Measurements from ENCODE around the gene TIMM29. TPM values are rescaled to one million over a fixed set of nuclear protein-coding genes. Genes with fewer than 3 reads are reported as not detected.

The TIMM29 gene
- 10 to 100 TPM; 20.0 to 26.8 TPM for total RNA-seq
- 20.9 TPM for polyA plus RNA-seq (2013, experiment 1 of 2)
- polyA plus RNA-seq (2013, experiment 2 of 2): 20.7 TPM
- long read RNA-seq, experiment 1, transcript TIMM29-201 (2 exons, 1,425 nt): major isoform, 8 of 13 reads
- long read RNA-seq, experiment 1, partial matches to known transcripts: 5 of 13 reads
- long read RNA-seq, experiment 1, other reads (novel, unspliced or antisense): 0 of 13 reads
- long read RNA-seq, experiment 2, transcript TIMM29-201 (2 exons, 1,425 nt): major isoform, 35 of 38 reads
- long read RNA-seq, experiment 2, partial matches to known transcripts: 2 of 38 reads
- long read RNA-seq, experiment 2, other reads (novel, unspliced or antisense): 1 of 38 reads
- long read RNA-seq, experiment 3, transcript TIMM29-201 (2 exons, 1,425 nt): major isoform, 36 of 38 reads
- long read RNA-seq, experiment 3, partial matches to known transcripts: 0 of 38 reads
- long read RNA-seq, experiment 3, other reads (novel, unspliced or antisense): 2 of 38 reads
- long read RNA-seq, experiment 4: 0 reads

DNA sequence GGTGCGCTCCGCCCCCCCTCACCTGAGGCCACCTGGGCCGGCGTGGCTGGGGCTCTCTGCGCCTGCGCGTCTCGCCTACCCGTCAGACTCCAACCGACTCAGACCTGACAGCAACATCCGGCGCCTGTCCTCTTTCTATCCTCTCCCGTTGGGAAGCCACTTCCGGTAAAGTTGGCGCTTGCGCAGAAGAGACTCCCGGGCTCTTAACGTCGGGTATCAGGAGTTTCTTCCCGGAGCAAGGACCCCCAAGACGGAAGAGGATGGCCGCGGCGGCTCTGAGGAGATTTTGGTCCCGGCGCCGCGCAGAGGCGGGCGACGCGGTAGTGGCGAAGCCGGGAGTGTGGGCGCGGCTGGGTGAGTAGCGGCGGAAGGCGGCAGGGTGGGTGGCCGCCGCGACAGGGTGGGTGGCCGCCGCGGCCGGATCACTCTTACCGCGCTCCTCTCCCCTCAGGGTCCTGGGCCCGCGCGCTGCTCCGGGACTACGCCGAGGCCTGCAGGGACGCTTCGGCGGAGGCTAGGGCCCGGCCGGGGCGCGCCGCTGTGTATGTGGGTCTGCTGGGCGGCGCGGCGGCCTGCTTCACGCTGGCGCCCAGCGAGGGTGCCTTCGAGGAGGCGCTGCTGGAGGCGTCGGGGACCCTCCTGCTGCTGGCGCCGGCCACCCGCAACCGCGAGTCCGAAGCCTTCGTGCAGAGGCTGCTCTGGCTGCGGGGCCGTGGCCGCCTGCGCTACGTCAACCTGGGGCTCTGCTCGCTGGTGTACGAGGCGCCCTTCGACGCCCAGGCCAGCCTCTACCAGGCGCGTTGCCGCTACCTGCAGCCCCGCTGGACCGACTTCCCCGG is at the start of gene TIMM29, which contains the start of gene YIPF2:
TIMM29 (plus strand) TSS at position 249 of the 839 bp plus-strand sequence; CDS start at position 261, 12 bp downstream.
YIPF2 (minus strand) TSS at position 77 of the 839 bp plus-strand sequence. CDS start 229 bp downstream, outside the sequence.
- Mint-ChIP-seq H3K9me3 (no peaks in the 10 kb centered on the region), H3K4me3 (peak within 1 kb of the TSS; percentile 86), H3K27ac (peak within 1 kb of the TSS; percentile 81), H3K27me3 (ENCODE audit: insufficient read depth) (no peaks in the 10 kb centered on the region), H3K4me1 (no peaks in the 10 kb centered on the region), H3K36me3 (ENCODE audit: low read depth) (peaks cover 30% of the 10 kb centered on the region)
- H3K27me3 ChIP-seq (ENCODE audit: control insufficient read depth, insufficient read depth, low read length, poor library complexity, severe bottlenecking): no peaks in the 10 kb centered on the region
- DNase-seq: peak; percentile 99
- H3K9ac ChIP-seq (ENCODE audit: extremely low read depth, low read length, poor library complexity, severe bottlenecking): peak within 1 kb of the TSS; percentile 69
- H3K9me3 ChIP-seq (ENCODE audit: control insufficient read depth, low read length): no peaks in the 10 kb centered on the region
- WGBS, 2 experiments (ENCODE audit: insufficient coverage in 1 of 2, insufficient read length in 1 of 2): 0 to 1% methylated on average over 46 to 96 of the region's 96 CpGs
- peak within 1 kb of the TSS; percentile 85 for H3K4me3 ChIP-seq (ENCODE audit: low read length)
- H3K27ac ChIP-seq (ENCODE audit: low read depth, low read length): peak within 1 kb of the TSS; percentile 57
- H3K4me1 ChIP-seq (ENCODE audit: control insufficient read depth, insufficient read depth, low read length): peaks cover 4% of the 10 kb centered on the region
- peaks cover 34% of the 10 kb centered on the region for H3K36me3 ChIP-seq (ENCODE audit: control insufficient read depth, insufficient read depth, low read length)
- TF ChIP-seq, protein P1, sequence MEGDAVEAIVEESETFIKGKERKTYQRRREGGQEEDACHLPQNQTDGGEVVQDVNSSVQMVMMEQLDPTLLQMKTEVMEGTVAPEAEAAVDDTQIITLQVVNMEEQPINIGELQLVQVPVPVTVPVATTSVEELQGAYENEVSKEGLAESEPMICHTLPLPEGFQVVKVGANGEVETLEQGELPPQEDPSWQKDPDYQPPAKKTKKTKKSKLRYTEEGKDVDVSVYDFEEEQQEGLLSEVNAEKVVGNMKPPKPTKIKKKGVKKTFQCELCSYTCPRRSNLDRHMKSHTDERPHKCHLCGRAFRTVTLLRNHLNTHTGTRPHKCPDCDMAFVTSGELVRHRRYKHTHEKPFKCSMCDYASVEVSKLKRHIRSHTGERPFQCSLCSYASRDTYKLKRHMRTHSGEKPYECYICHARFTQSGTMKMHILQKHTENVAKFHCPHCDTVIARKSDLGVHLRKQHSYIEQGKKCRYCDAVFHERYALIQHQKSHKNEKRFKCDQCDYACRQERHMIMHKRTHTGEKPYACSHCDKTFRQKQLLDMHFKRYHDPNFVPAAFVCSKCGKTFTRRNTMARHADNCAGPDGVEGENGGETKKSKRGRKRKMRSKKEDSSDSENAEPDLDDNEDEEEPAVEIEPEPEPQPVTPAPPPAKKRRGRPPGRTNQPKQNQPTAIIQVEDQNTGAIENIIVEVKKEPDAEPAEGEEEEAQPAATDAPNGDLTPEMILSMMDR (conservative IDR thresholded peaks at IDR 0.05): no peak

DNA sequence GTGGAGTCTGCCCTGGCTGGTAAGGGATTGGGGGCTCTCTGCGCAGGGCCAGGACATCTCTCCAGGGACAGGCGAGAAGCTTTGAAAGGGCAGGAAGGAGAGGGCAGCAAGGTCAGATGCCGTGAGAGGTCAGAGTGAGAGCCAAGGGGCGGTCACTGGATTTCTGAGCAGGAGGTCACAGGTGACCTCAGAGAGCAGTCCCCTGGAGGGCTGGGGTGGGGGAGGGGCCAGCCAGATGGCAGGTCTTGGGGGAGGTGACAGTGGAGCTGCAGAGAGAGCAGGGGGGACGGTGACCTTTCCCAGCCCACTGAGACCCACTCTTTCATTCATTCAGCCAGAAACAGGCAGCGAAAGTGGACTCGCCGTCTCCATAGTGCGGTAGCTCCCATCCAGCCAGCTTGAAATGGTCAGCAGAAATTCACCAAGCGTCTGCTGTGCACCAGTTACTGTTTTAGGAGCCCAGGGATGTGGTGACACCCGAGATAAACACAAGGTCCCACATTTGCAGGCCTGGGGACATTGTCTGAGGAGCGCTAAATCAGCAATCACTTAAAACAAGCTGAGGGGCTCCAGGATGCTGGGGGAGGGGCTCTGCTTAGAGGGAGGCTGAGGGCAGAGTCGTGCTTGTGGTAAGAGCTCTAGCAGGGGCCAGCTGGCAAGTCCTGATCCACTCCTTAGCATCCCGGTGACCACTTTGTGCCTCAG is 47.1 kb upstream of the TIMM29 start:
- H3K4me1 Mint-ChIP-seq: peaks cover 40% of the 10 kb centered on the region
- H3K27ac ChIP-seq (ENCODE audit: low read depth, low read length): peak overlapping the region; percentile 81
- no peaks in the 10 kb centered on the region for H3K36me3 Mint-ChIP-seq (ENCODE audit: low read depth)

More for the DNA sequence above, 47.1 kb upstream of the TIMM29 start:
- peak overlapping the region; percentile 18 for H3K9ac ChIP-seq (ENCODE audit: extremely low read depth, low read length, poor library complexity, severe bottlenecking)
- Mint-ChIP-seq H3K4me3 (peak overlapping the region; percentile 37), H3K9me3 (no peaks in the 10 kb centered on the region), H3K27me3 (ENCODE audit: insufficient read depth) (no peaks in the 10 kb centered on the region), H3K27ac (peak overlapping the region; percentile 92)
- no peaks in the 10 kb centered on the region for H3K36me3 ChIP-seq (ENCODE audit: control insufficient read depth, insufficient read depth, low read length)
- WGBS, 2 experiments (ENCODE audit: insufficient coverage in 1 of 2, insufficient read length in 1 of 2): 43 to 62% methylated on average over 13 to 14 of the region's 14 CpGs
- TF ChIP-seq, protein P1 (conservative IDR thresholded peaks at IDR 0.05): no peak
- no peak overlapping the region for H3K4me3 ChIP-seq (ENCODE audit: low read length)
- no peaks in the 10 kb centered on the region for H3K27me3 ChIP-seq (ENCODE audit: control insufficient read depth, insufficient read depth, low read length, poor library complexity, severe bottlenecking)
- no peaks in the 10 kb centered on the region for H3K9me3 ChIP-seq (ENCODE audit: control insufficient read depth, low read length)
- peaks cover 19% of the 10 kb centered on the region for H3K4me1 ChIP-seq (ENCODE audit: control insufficient read depth, insufficient read depth, low read length)
- peak; percentile 75 for DNase-seq

All from endodermal cell (in vitro differentiated cells).